ENCODE data around the gene C17orf67. TPM values are rescaled to one million over a fixed set of nuclear protein-coding genes. Genes with fewer than 3 reads are reported as not detected.

C17orf67 gene
- total and polyA plus RNA-seq, 10 donors, result 2.0 to 10.4 (median 4.4) TPM

GRCh38 chr17:56867948-56868376 is 34.2 kb upstream of the C17orf67 start:
- no peak overlapping the region for H3K4me3 ChIP-seq
- H3K27ac ChIP-seq, result peak overlapping the region in 2 of 8 donors; percentile 29 to 65
- H3K27me3 ChIP-seq (replicated peaks in 1 of 7), result no peaks in the 10 kb centered on the region
- WGBS, 5 donors, result 37 to 71% (median 48%) methylated on average over 2 of the region's 2 CpGs
- no peaks in the 10 kb centered on the region for H3K4me1 ChIP-seq
- TF ChIP-seq CTCF (IDR thresholded peaks at IDR 0.05 in 8 of 11, conservative IDR thresholded peaks at IDR 0.05 in 3 of 11) (no peak), POLR2A (IDR thresholded peaks at IDR 0.05) (no peak), POLR2AphosphoS5 (IDR thresholded peaks at IDR 0.05) (no peak)
- intact Hi-C loops (cut with DNase I; ENCODE audit: low total_unique reads), result no loop called here
- peaks cover 0 to 32% (median 6%) of the 10 kb centered on the region in 6 donors for H3K36me3 ChIP-seq
- no peaks in the 10 kb centered on the region for H3K9me3 ChIP-seq
- no peak for DNase-seq

GRCh38 chr17:56866496-56866895 is 32.8 kb upstream of the C17orf67 start:
- H3K27ac ChIP-seq, result no peak overlapping the region
- H3K9me3 ChIP-seq, result no peaks in the 10 kb centered on the region
- 30 to 70% (median 53%) methylated on average over 3 of the region's 3 CpGs for WGBS, 5 donors
- TF ChIP-seq POLR2AphosphoS5 (IDR thresholded peaks at IDR 0.05) (no peak), CTCF (IDR thresholded peaks at IDR 0.05 in 8 of 11, conservative IDR thresholded peaks at IDR 0.05 in 3 of 11) (peak in 1 of 11 experiments; percentile 11)
- no peaks in the 10 kb centered on the region for H3K4me1 ChIP-seq
- H3K36me3 ChIP-seq, result peaks cover 0 to 46% (median 18%) of the 10 kb centered on the region in 6 donors
- DNase-seq, result no peak
- no peak overlapping the region for H3K4me3 ChIP-seq
- intact Hi-C loops (cut with DNase I; ENCODE audit: low total_unique reads), result no loop called here
- H3K27me3 ChIP-seq (replicated peaks in 1 of 7), result no peaks in the 10 kb centered on the region

GRCh38 chr17:56866076-56866475 is 32.4 kb upstream of the C17orf67 start:
- intact Hi-C loops (cut with DNase I; ENCODE audit: low total_unique reads), result no loop called here
- Histone ChIP-seq H3K4me1 (no peaks in the 10 kb centered on the region), H3K36me3 (peaks cover 0 to 50% (median 19%) of the 10 kb centered on the region in 6 donors), H3K9me3 (no peaks in the 10 kb centered on the region), H3K4me3 (no peak overlapping the region), H3K27ac (no peak overlapping the region), H3K27me3 (replicated peaks in 1 of 7) (no peaks in the 10 kb centered on the region)
- WGBS, 5 donors, result 97 to 99% (median 98%) methylated on average over 5 of the region's 5 CpGs
- TF ChIP-seq POLR2AphosphoS5 (IDR thresholded peaks at IDR 0.05) (no peak), CTCF (IDR thresholded peaks at IDR 0.05 in 8 of 11, conservative IDR thresholded peaks at IDR 0.05 in 3 of 11) (no peak), POLR2A (IDR thresholded peaks at IDR 0.05) (no peak)
- DNase-seq, result no peak

GRCh38 chr17:56863974-56864373 is 30.3 kb upstream of the C17orf67 start:
- no peak overlapping the region for H3K27ac ChIP-seq
- TF ChIP-seq CTCF (IDR thresholded peaks at IDR 0.05 in 8 of 11, conservative IDR thresholded peaks at IDR 0.05 in 3 of 11) (no peak), POLR2A (IDR thresholded peaks at IDR 0.05) (no peak), POLR2AphosphoS5 (IDR thresholded peaks at IDR 0.05) (no peak)
- no peaks in the 10 kb centered on the region for H3K9me3 ChIP-seq
- H3K4me3 ChIP-seq, result no peak overlapping the region
- H3K27me3 ChIP-seq (replicated peaks in 1 of 7), result no peaks in the 10 kb centered on the region
- 65 to 81% (median 73%) methylated on average over 3 of the region's 3 CpGs for WGBS, 5 donors
- H3K36me3 ChIP-seq, result peaks cover 0 to 71% (median 34%) of the 10 kb centered on the region in 6 donors
- intact Hi-C loops (cut with DNase I; ENCODE audit: low total_unique reads), result no loop called here
- no peak for DNase-seq
- no peaks in the 10 kb centered on the region for H3K4me1 ChIP-seq

Data from spleen (tissue), 11 donors.